Measurements from ENCODE around the gene CBFA2T2. TPM values are rescaled to one million over a fixed set of nuclear protein-coding genes. Genes with fewer than 3 reads are reported as not detected.
A peak's percentile ranks its signal among the peaks of the same experiment; 100 is the strongest.
"Not testable (repeated sequence)": the region's sequence is repeated elsewhere in the genome, so short reads cannot be mapped to it uniquely, and the experiment has no call there.

CBFA2T2 gene
- total and polyA plus RNA-seq, 10 of the 15 experiments (the other 5 are each of a cell fraction or from before 2014, with no cell fraction given): 0.61 to 8.6 (median 5.5) TPM

- no peak for TF ChIP-seq ZNF592 (IDR thresholded peaks at IDR 0.05)
- TF ChIP-seq NR2C2 (IDR thresholded peaks at IDR 0.05; ENCODE audit: borderline replicate concordance, control insufficient read depth, insufficient read length, low read depth): no peak
- TF ChIP-seq CREB1 (IDR thresholded peaks at IDR 0.05; ENCODE audit: low read depth): no peak
- no peak for TF ChIP-seq SMAD5 (IDR thresholded peaks at IDR 0.05; ENCODE audit: low read depth)
Observed at GRCh38 chr20:33589059-33589458, 99.2 kb downstream of the CBFA2T2 start (continued).

DNA sequence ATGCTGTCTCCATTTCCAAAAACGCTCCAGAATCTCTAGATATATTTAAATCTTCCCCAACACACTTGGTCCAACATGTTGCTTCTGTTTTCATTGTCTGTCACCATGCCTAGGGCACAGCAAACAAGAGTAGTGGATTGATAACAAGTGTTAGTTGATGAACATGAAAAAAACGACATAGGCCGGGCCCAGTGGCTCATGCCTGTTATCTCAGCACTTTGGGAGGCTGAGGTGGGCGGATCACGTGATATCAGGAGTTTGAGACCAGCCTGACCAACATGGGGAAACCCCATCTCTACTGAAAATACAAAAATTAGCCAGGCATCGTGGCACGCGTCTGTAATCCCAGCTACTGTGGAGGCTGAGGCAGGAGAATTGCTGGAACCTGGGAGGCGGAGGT lies 102.0 kb downstream of the CBFA2T2 start:
- H3K4me1 ChIP-seq (ENCODE audit: control insufficient read depth, insufficient read depth, low read length); H3K9ac ChIP-seq (ENCODE audit: control insufficient read depth, insufficient read depth, low read length); H3K9me3 ChIP-seq (replicated peaks; ENCODE audit: control insufficient read depth, insufficient read depth, low read length); BruUV-seq (replicated peaks); DNase-seq (ENCODE audit: low read depth, low spot score); H4K20me1 ChIP-seq (ENCODE audit: control insufficient read depth, insufficient read depth); CTCF ChIA-PET; H3K36me3 ChIP-seq (ENCODE audit: control insufficient read depth in 2 of 2, insufficient read depth in 2 of 2, low read length in 1 of 2); FAIRE-seq; H3K27me3 ChIP-seq (replicated peaks in 1 of 2; ENCODE audit: control insufficient read depth in 2 of 2, insufficient read depth in 2 of 2, low read length in 1 of 2); intact Hi-C loops (cut with micrococcal nuclease; ENCODE audit: unreplicated experiment); in situ Hi-C loops (cut with MboI); H3K27ac ChIP-seq (ENCODE audit: control insufficient read depth, insufficient read depth); H3K79me2 ChIP-seq (ENCODE audit: control insufficient read depth, insufficient read depth, low read length); H3K4me3 ChIP-seq: not testable (repeated sequence)
- ChIA-PET RAD21 (ENCODE audit: unreplicated experiment) (interaction anchor here (1.7 to 2.2 kb wide), 2 partner anchors 14 to 17 kb away, joined by 4 to 12 read pairs; no protein-coding TSS in a partner anchor), SMC1A (ENCODE audit: uncharacterized antibody, unreplicated experiment) (interaction anchor here (1.5 to 2.2 kb wide), 2 partner anchors 14 to 22 kb away, joined by 7 to 11 read pairs; no protein-coding TSS in a partner anchor), POLR2A (interaction anchor here (1.6 kb wide), 1 partner anchor 33 kb away, joined by 4 read pairs; no protein-coding TSS in a partner anchor)
- Histone ChIP-seq H2AFZ (ENCODE audit: control insufficient read depth, low read depth, low read length) (peak overlapping the region; percentile 37; the same call in 1 of the 2 replicates), H3K4me2 (ENCODE audit: control insufficient read depth, insufficient read depth) (0 out of 2 replicates have a peak overlapping the region, but pooled peaks have one; percentile 13)
- peak; percentile 57 for ATAC-seq
- WGBS (ENCODE audit: insufficient coverage, insufficient replicate concordance, low lambda C conversion rate, missing lambda C conversion rate): 8% methylated on average over 9 of the region's 9 CpGs
- TF ChIP-seq RELB (IDR thresholded peaks at IDR 0.05; ENCODE audit: low read depth) (peak; percentile 58), EGR1 (IDR thresholded peaks at IDR 0.05; ENCODE audit: borderline replicate concordance in 1 of 2, low read depth in 2 of 2, low read length in 2 of 2) (peak in 1 of 2 experiments; percentile 75; a peak in 2 of 3 replicates), HDGF (IDR thresholded peaks at IDR 0.05) (0 out of 2 replicates have a peak, but pooled peaks have one; percentile 50), RELA (IDR thresholded peaks at IDR 0.05; ENCODE audit: borderline replicate concordance, partially characterized antibody) (peak; percentile 20), IKZF2 (IDR thresholded peaks at IDR 0.05) (peak; percentile 21 to 32; a peak in 1 of 4 replicates), RUNX3 (IDR thresholded peaks at IDR 0.05; ENCODE audit: low read length) (peak; percentile 38; the same call in 1 of the 2 replicates), BHLHE40 (IDR thresholded peaks at IDR 0.05; ENCODE audit: borderline replicate concordance in 1 of 2, low read depth in 2 of 2, low read length in 1 of 2) (peak; percentile 56 to 89; a peak in 3 of 4 replicates), RAD51 (IDR thresholded peaks at IDR 0.05) (peak; percentile 99), EED (IDR thresholded peaks at IDR 0.05; ENCODE audit: low read depth) (0 out of 2 replicates have a peak, but pooled peaks have one; percentile 19)
- TF ChIP-seq, protein P1, sequence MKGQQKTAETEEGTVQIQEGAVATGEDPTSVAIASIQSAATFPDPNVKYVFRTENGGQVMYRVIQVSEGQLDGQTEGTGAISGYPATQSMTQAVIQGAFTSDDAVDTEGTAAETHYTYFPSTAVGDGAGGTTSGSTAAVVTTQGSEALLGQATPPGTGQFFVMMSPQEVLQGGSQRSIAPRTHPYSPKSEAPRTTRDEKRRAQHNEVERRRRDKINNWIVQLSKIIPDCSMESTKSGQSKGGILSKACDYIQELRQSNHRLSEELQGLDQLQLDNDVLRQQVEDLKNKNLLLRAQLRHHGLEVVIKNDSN (IDR thresholded peaks at IDR 0.05; ENCODE audit: borderline replicate concordance, extremely low read length, insufficient read depth, low read depth, low read length): peak; percentile 46
